NCI-H1417 treated with DMSO at 0.1 percent for 48 hours (cell line): ENCODE data around the gene ZFP36L1.

Experiments
- DNase-seq: peaks from one replicate; lab custom pipeline; 2025; lab: John Stamatoyannopoulos, UW

The ZFP36L1 gene

GRCh38 chr14:68738559-68738958 lies 54.3 kb downstream of the ZFP36L1 start:
- no peak for DNase-seq
